ENCODE data around the gene OTOR. TPM values are rescaled to one million over a fixed set of nuclear protein-coding genes. Genes with fewer than 3 reads are reported as not detected.
A peak's percentile ranks its signal among the peaks of the same experiment; 100 is the strongest.

OTOR gene, protein sequence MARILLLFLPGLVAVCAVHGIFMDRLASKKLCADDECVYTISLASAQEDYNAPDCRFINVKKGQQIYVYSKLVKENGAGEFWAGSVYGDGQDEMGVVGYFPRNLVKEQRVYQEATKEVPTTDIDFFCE
- polyA plus RNA-seq (2014; cell fraction: cytosol; rRNA removed), result not detected in 2 replicates
- not detected in 2 replicates for polyA plus RNA-seq (2014; cell fraction: nucleus; rRNA removed)

DNA sequence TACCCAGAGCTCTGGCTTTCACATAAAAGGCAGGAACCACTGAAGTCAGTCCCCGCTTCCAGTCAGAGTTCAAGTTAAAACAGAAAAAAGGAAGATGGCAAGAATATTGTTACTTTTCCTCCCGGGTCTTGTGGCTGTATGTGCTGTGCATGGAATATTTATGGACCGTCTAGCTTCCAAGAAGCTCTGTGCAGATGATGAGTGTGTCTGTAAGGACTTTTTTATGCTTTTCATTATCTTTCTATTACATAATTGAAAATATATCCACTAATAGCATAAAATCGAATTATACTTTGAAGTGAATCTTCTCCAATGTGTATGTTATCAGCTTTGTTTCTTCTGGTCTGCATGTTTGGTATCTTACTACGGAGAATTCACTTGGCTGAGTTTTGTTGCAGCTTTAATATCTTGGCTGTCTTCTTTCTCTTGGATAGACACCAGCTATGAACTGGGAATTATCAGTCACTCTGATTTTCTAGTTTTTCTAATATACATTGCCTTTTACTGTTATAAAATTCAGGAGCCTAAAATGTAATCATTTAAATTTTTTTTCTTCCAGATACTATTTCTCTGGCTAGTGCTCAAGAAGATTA, at the start of gene OTOR:
TSS of gene OTOR (plus strand) at position 51 of the 593 bp plus-strand sequence. CDS start at position 95, 44 bp downstream.
- no peak for DNase-seq (ENCODE audit: low spot score)

DNA sequence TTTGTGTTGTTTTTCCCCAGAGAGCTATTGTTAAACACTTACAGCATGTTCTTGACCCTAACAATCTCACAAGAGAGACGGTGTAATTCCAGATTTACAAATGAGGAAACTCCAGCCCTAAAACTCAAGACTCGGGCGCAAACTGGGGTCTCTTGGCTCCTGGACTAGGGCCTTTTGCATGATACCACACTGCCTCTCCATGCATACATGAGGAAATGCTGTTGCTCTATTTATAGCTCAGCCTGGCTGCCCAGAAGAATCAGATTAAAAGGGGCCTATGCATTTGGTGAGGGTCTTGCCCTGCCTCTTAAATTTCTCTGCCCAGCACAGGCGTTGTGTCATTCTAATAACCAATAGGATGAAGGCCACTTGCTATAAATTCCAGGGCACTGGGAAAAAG, 48.9 kb upstream of the OTOR start:
- peak; percentile 45 for DNase-seq (ENCODE audit: low spot score)

DNA sequence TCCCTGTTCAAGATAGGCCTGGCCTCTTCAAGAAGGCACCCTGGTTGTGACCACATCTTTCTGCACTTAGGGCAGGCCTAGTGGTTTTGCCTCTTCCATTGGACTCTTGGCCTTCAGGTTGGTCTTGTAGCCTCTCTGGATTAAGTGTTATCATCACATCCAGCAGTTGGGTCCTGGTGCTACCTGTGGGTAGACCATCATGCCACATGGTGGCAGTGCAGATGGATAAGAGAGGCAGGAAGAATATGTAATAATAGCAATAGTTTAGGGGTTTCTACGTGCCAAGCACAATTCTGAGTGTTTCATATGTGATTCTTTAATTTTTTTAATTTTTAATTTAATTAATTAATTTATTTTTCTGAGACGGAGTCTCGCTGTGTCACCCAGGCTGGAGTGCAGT, 46.9 kb upstream of the OTOR start:
- DNase-seq (ENCODE audit: low spot score), result no peak

DNA sequence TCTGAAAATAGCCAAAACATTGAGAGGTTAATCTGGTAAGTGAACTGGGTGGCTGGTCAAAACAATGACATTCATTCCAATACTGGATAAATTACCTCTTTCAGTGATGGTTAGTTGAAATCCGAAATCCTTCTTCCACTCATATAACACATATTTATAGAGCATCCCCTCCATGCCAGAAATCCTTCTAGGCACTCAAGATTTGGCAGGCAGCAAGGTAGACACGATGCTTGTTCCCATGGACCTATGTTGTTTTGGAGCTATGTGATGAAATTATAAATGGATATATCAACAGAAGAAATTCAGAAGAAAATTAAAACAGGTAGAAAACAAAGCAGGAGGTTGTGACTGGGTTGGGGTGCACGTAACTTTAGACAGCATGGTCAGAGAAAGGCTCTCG, 44.6 kb upstream of the OTOR start:
- DNase-seq (ENCODE audit: low spot score), result no peak

DNA sequence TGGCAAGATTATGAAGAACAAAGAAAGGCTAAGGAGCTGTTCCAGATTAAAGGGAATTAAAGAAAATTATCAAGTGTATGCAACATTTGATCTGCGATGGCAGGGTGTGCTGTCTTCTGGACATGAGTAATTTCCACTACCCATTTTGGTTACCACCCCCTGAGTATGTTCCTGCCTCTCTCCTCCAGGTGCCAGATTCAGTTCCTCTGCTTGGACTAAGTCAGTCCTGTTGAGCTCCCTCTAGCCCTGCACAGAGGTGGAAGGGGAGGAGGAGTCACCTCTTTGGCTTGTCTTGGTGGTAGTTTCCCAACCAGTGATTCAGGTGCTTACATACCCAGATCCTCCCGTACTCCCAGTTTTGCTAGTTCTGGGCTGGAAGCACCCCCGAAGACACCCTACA, 40.5 kb upstream of the OTOR start:
- DNase-seq (ENCODE audit: low spot score), result no peak

DNA sequence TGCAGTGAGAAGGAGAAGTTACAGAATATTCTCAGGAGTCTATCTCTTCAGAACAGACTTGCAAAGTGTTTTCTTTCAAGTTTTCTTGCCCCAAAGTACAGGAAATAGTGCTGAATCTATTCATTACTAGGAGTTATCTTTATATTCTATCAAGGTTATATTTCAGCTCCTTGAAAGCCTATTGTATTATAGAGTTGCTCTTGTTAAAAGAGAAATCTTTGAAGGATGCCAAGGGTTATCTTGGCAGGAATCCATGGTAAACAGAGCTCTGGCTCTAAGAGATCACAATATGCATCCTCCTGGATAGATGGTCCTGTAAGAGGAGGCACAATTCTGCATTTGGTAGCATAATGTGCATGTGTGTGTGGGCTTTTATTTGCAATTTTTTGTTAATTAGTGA, 39.6 kb upstream of the OTOR start:
- DNase-seq (ENCODE audit: low spot score), result no peak

DNA sequence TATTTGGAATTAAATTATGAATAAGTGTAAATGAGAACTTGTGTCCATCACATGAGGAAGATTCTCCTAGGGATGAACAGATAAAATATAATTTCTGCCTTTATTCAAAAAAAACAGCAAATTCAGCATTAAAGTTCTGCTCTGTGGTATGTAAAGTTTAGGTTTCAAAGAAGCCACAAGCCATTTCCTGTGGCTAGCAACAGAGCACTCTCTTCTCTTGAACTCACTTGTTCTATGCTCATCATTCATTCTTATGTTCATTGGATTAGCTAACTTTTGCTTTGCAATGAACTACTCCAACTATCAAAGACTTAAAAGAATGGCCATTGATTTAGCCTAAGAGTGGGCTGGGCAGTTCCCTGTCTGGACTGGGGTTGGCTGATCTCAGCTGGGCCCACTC, 39.1 kb upstream of the OTOR start:
- DNase-seq (ENCODE audit: low spot score), result no peak

DNA sequence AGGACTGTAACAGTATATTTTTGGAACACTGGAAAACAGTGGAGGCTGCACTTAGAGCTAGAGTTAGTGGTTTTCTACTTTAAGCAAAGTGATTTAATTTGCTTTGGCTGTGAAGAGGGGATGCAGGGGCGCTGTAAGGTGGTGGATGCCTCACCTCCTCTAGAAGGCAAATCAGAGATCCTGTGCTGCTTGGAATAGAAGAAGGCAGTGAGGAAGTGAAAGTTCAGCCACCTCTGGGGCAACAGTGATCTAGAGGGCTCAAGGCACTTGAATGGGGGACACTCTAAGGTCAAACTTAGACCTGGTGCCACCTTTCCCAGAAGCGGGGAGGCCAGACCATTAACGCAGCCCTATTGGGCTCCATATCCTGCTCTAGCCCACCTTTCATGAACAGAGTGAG, 37.4 kb upstream of the OTOR start:
- no peak for DNase-seq (ENCODE audit: low spot score)

DNA sequence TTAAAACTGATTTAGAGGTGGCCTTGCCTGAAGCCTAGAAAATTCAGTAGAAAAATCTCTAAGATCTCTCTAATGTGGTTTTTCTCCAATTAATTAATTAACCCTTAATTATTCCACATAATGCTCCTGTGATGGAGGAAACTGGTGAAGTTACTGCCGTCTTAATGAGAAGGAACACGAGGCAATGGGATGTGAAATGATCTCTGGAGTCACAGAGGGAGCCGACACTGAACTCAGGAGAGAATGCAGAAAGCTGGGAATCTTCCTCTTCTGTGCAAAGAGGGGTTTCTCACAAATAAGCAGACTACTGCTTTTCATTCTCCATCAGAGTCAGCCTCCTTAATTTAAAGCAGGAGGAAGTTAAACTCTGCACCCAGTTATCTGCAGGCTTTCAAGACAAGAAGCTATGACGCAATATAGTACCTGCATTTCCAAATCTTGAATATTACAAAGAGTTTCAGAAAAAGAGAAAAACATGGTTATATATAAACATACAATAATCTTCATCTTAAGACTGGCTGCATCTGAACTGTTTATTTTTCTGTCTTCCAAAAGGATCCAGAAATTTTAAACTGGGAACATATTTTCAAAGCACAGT, 36.4 kb upstream of the OTOR start:
- DNase-seq (ENCODE audit: low spot score), result no peak

DNA sequence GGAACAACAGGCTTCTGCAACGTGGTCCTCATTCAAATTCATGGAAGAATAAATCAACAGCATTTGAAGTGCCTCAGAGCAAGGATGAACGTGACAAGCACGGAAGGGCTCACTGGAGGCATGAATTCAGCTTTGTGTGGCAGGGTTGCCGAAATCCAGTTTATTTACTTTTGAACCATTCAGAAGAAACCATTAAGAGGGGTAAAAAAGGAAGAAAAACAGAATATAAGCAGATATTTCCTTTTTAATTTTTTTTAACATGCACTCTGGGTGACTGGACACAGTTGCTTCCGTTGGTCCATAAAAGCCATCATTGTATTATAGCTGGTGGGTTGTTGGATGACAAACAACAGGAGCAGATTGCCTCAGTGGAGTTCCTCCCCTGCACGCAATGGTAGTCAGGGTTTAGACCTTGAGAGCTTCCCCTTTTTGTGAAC, 35.6 kb upstream of the OTOR start:
- no peak for DNase-seq (ENCODE audit: low spot score)

DNA sequence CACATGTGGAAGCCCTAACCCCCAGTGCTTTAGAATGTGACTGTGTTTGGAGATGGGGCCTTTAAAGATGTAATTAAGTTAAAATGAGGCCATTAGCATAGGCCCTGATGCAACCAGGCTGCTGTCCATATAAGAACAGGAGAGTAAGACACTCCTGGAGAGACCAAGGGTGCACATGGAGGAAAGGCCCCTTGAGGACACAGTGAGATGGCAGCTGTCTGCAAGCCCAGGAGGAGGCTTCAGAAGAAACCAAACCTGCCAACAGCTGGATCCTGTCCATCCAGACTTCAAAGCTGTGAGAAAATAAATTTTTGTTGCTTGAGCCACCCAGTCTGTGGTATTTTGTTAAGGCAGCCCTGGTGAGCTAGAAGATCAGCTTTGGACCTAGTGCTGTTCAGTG, 35.1 kb upstream of the OTOR start:
- peak; percentile 32 for DNase-seq (ENCODE audit: low spot score)

DNA sequence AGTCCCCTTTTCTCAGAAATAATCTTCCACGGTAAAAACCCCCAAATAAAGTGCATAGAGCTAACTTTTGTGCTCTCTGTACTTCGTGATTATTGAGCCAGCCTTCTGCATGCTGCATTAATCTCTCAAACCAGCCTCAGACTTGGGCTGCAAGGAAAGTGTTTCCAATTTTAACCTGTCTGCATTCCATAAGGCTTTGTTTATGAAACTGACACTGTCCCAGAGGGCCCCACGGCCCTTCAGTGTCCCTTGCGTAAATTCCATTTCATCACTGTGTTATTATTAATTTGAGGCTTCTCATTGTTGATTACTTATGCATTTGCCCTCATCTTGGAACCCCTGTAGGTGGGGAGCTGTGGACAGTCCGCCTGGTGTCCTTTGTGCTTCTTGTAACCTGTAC, 33.9 kb upstream of the OTOR start:
- DNase-seq (ENCODE audit: low spot score), result no peak

DNA sequence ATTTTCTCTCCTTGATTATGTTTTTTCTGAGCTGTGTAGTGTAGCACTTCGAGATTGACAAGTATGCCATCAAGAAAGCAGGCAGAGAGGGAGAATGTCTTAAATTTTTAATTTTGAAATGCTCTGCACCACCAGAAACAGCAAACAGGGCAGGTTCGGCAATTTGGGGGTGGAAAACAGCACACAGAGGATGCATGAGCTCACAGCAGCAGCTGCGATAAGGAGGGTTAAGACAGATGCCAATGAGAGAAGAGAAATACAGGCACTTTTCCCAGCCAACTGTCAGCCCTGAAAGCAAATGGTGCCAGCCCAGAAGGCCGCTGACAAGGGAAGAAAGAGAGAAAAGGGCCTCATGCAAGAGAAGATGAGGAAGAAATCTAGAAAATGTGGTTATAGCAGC, 33.4 kb upstream of the OTOR start:
- DNase-seq (ENCODE audit: low spot score), result no peak

DNA sequence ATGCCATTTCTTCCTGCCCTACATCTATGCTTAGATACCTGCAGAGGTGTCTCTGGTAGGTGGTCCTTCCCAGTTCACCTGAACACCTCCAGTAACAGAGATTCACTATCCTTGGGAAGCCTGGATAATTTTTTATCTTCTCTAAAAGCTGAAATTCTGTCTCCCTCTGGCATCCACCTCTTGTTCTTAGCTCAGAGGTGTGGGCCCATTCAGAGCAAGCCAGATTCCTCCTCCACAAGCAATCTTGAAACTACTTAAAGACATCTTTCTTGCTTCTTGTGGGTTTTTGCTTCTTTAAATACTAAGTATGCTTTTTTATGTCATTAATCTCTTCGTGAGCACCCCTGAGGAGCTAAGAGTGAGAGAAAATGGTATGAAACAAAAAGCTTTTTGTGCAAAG, 28.7 kb upstream of the OTOR start:
- DNase-seq (ENCODE audit: low spot score), result no peak

DNA sequence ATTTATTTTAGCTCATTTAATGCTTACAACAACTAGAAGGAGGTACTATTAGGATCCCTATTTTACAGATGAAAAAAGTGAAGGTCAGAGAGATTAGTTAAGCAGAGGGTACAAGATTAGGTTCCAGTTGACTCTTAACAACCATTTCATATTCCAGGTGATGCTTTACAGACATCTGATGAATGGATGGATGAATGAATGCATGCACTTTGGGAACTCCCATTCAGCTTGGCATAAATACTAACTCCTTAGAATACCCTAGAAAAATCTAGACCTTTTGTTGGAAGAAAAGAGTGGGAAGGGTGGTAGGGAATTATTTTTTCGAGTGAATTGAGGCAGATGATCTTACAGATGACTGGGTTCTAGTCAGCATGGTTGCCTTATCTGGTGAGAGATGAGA, 19.1 kb upstream of the OTOR start:
- no peak for DNase-seq (ENCODE audit: low spot score)

DNA sequence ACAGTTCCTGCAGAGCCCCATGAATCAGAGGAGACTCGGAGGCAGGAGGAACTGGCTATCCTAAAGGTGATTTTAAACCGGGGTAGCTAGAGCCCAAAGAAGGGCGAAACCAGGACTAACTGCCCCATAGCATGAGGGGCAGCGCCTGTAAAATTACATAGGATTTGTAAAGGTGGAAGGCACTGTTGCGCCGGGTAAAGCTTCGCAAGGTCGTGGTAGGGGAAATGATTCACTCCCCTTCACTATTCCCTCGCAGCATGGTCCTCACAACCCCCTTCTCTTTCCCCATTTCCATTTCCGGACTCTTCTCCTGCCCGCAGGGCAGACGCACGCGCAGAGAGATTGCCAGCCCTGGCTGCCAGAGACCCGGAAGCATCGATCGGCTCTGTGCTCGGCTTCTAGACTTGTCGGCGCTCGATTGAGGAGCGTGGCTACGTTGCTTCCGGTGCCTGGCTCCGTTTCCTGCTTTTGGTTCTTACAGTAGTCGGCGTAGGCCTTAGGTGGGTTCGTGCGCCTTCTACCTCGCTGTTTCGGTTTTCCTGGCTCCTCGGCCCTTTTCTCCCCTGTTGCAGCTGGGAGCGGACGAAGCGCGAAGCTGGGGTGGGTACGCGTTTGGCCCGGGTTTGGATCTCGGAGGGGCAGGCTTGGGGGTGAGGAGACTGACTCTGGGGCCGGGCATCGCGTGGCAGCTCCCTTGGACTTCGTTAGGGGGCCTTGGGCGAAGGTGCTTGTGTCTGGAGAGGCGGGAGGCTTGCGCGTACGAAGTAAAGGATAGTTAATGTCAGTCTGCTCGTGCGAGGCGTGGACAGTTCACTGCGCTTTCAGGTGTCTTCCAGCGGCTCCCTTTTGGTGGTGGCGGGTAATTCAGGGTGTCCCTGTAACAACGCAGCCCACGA, 18.3 kb upstream of the OTOR start, which contains the start of gene SNRPB2:
TSS of gene SNRPB2 (plus strand) at position 462 of the 896 bp plus-strand sequence. CDS start 1,677 bp downstream, outside the sequence.
- peak; percentile 94 for DNase-seq (ENCODE audit: low spot score)

DNA sequence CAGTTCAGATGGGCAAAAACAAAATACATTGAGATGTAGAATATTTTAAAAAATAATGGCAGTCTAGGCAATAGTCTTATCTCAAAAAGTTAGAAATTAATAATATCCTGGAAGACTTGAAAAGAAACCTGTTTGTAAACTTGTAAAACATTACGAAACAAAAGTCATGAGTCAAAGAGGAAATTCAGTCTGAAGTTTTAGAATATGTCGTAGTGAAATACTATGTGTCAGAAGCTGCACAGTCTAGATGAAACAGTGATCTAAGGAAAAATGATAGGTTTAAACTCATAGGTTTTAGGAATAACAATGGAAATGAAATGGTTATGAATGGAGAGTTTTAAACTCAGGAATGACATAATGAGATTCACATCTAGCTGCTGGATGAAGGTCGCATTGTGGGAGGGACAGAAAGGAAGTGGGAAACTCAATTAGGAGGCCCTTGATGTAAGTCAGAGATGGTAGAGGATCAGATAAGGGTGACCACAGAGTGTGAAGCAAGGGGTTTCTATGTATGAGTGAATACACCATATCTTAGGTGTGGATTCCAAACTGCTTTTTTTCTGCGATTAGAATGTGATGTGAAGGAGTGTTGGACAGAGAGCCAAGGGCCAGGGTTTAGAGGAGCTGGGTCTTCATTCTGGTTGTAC, 15.5 kb upstream of the OTOR start:
- peak; percentile 46 for DNase-seq (ENCODE audit: low spot score)

DNA sequence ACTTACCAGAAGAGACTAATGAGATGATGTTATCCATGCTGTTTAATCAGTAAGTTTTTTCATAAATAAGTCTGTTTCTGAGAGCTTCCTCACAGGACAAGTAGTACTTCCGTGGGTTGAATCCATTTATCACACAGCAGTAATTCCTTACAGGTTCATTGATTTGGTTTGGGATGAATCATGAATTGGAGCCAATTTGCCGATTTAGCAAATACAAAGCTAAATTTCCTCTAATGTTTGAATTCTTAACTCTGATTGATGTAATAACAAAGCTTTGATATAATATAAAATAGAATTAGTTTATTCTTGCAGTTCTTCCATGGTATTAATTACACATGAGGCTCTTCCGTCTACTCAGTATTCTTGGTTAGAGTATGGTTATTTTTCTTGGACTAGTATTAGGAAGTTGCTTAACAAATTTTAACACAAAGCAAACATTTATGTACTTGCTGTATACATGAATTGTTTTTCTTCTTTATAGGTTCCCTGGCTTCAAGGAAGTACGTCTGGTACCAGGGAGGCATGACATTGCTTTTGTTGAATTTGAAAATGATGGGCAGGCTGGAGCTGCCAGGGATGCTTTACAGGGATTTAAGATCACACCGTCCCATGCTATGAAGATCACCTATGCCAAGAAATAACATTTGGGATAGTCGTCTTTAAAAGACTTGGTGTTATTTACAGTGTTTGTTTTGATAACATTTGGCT, 7.6 kb upstream of the OTOR start:
- DNase-seq (ENCODE audit: low spot score), result no peak

DNA sequence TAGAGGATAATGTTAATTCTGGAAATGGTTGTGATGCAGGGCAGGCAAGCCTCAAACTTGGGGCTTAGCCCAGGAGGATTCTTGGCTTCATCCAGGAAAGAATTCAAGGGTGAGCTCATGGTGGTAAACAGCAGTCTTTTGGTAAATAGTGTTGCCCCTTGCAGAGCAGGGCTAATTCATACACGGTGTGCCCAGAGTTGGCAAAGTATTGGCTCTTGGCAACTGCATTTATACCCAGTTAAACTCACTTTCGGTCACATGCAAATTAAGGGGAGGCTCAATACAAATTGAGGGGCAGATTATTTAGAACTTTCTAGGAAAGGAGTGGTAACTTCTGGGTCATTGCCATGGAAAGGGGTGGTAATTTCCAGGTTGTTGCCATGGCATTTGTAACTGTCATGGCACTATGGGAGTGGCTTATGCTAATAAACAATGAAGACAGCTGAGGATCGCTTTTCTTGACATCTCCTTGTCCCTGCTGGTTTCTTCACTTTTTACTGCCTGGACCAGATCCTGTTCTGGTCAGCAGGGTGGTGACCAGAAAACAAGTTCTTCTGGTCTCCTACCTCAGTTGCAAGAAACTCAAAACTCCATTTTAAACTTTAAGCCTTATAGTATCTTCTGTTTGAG, 3.9 kb upstream of the OTOR start:
- no peak for DNase-seq (ENCODE audit: low spot score)

DNA sequence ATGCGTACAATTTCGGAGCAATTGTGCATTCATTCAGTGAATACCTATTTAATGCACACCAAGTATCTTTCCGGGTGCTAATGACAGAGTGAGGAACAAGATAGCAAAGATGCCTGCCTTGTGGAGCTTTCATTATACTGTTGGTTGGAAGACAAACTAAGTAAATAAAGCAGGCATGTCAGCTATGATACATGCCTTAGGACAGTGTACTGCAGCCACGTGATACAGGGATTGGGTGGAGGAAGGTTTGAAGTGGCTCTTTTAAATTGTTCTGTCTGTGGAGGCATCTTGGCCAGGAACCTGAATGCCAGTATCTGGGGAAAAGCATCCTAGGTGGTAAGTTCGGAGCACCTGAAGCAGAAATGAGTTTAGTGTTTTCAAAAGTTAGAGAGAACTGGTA, 3.0 kb upstream of the OTOR start:
- no peak for DNase-seq (ENCODE audit: low spot score)

Measured in SK-N-DZ (cell line).